ENCODE results near the gene DLGAP1.

DLGAP1 gene

GRCh38 chr18:3541549-3542386, 913.3 kb downstream of the DLGAP1 start:
- no peak for DNase-seq (ENCODE audit: low read depth)

DNA sequence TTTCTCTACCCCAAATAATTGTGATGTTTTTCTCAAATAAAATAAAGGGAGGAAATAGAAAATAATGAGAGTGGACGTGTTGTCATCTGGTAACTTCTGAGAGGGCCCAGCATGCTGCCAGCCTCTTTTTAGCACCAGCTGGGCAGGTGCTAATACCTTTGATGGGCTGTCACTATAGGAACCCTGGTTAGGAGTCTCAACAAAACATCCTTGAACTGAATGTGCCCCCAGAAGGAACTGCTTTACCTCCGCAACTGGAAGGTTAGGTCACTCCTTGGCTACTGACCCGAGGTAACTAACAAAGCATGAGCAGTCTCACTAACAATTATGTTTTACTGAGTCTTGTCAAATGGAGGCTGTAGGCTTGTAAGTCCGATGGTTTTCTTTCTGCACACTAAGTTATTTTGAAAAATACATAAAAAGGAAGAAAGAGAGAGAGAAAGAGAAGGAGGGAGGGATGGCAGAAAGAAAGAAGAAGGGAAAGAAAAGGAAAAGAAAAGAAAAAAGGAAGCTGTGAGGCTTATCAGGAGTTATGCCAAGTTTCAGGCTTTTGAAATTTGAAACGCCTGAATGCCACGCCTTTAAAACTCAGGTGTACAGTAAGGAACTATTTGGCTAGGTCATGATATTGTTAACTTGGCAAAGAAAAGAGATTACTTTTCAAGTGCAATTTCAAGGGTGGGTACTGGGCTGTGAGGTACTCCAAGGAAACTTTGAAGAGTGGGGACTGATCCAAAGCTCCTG, 914.1 kb downstream of the DLGAP1 start:
- DNase-seq (ENCODE audit: low read depth): no peak
- no peak overlapping the region for H3K4me3 ChIP-seq (ENCODE audit: low read depth, low read length)

More at GRCh38 chr18:3541549-3542386, 913.3 kb downstream of the DLGAP1 start:
- no peak overlapping the region for H3K4me3 ChIP-seq (ENCODE audit: low read depth, low read length)

GRCh38 chr18:3538954-3539617, 916.0 kb downstream of the DLGAP1 start:
- no peak for DNase-seq (ENCODE audit: low read depth)
- no peak overlapping the region for H3K4me3 ChIP-seq (ENCODE audit: low read depth, low read length)

- H3K4me3 ChIP-seq (ENCODE audit: low read depth, low read length): no peak overlapping the region
- no peak for DNase-seq (ENCODE audit: low read depth)
Measured at GRCh38 chr18:3538456-3538855, 916.7 kb downstream of the DLGAP1 start.

DNA sequence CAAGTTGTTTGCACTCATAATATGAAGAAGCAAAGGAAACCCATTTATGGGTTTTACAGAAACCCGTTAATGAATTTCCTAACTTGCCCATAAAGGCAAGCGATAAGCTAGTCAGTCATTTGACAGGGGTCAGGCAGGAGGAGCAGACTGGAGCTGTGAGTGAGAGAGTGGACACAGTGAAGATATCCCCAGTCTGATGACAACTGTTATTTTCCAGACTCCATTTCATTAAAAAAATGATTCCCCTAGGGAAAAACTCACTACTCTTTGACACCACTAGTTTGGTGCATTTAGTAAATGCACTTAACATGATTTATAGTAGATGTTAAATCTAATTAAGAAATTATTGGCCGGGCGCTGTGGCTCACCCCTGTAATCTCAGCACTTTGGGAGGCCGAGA, 924.3 kb downstream of the DLGAP1 start:
- DNase-seq (ENCODE audit: low read depth): no peak
- no peak overlapping the region for H3K4me3 ChIP-seq (ENCODE audit: low read depth, low read length)

DNA sequence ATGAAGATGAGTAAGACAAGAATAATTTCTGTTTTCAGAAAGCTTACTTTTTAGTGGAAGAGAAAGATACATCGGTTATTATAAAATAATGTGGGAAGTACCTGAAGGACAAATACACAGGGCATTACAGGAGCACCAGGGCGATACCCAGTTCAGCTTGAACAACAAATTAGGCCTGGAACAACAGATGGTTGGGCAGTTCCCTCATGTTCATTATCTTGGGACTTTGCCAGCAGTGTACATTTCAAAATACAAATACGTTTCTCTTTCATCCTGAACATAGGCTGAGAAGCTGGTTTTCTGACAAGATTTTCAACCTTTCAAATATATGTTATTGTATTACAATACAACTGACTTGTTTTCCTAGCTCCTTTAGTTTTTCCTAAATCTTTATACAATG, 925.5 kb downstream of the DLGAP1 start:
- H3K4me3 ChIP-seq (ENCODE audit: low read depth, low read length): no peak overlapping the region
- DNase-seq (ENCODE audit: low read depth): no peak

GRCh38 chr18:3529077-3529476, 926.0 kb downstream of the DLGAP1 start:
- H3K4me3 ChIP-seq (ENCODE audit: low read depth, low read length): no peak overlapping the region
- no peak for DNase-seq (ENCODE audit: low read depth)

- no peak for DNase-seq (ENCODE audit: low read depth)
- H3K4me3 ChIP-seq (ENCODE audit: low read depth, low read length): no peak overlapping the region
Measured at GRCh38 chr18:3528231-3528630, 926.9 kb downstream of the DLGAP1 start.

GRCh38 chr18:3526421-3527354, 928.4 kb downstream of the DLGAP1 start:
- DNase-seq (ENCODE audit: low read depth): peak; percentile 77

DNA sequence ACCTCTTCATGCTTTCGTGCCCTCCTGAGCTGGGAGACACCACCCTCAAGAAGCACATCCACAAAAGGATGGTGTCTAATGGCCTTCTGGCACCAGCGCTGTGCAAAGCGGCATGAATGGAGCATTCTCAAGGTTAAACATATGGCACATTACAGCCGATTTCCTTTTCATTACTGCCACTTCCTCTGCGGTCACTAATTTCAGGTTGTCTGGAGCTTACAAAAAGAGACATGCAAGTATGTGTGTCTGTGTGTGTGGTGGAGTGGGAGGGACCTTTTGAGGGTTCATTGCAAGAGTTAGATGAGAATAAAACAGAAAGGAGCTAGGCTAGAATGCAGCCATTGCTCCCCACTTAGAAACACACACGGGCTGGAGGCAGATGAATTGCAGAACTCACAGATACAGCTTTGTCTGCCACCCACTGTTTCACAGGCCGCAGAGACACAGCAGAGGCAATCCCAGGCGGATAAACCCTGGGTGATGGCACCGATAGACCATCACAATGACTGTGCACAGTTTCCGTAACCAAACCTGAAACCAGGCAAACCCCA, 929.2 kb downstream of the DLGAP1 start:
- DNase-seq (ENCODE audit: low read depth): peak; percentile 28
- H3K4me3 ChIP-seq (ENCODE audit: low read depth, low read length): no peak overlapping the region

More at GRCh38 chr18:3526421-3527354, 928.4 kb downstream of the DLGAP1 start:
- H3K4me3 ChIP-seq (ENCODE audit: low read depth, low read length): no peak overlapping the region

- H3K4me3 ChIP-seq (ENCODE audit: low read depth, low read length): no peak overlapping the region
- peak; percentile 36 for DNase-seq (ENCODE audit: low read depth)
Measured at GRCh38 chr18:3524706-3525105, 930.4 kb downstream of the DLGAP1 start.

DNA sequence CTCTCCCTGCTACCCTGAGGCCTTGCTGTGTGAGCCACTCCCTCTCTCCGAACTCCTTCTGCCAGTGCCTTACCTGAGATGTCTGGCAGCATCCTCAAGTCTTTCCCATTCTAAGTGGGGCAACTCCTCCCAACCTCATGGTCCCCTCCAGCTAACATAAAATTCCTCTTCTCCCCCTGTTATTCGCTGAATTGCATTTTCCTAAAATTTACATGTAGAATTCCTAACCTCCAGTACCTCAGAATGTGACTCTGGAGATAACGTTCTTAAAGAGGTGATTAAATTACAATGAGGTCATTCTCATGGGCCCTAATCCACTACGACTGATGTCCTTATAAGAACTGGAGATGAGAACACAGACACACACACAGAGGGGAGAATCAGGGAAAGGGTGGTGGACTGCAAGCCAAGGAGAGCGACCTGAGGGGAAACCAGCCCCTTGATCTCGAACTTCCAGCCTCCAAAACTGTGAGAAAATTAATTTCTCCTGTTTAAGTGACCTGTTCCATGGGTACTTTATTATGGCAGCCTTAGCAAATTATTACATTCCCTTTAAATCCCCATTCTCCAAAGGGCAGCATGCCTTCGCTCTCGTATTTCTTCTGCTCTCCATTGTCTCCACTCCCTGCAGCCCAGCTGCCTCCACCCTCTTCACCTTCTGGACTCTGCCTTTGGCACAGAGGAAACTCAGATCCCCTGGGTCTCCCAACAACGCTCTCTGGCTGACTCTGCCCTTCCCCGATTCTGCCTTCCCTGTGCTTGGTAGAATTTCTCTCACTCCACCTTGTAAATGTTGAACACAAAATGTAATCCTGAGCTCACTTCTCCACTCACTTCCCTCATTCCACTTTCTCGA, 934.6 kb downstream of the DLGAP1 start:
- DNase-seq (ENCODE audit: low read depth): no peak
- H3K4me3 ChIP-seq (ENCODE audit: low read depth, low read length): no peak overlapping the region

DNA sequence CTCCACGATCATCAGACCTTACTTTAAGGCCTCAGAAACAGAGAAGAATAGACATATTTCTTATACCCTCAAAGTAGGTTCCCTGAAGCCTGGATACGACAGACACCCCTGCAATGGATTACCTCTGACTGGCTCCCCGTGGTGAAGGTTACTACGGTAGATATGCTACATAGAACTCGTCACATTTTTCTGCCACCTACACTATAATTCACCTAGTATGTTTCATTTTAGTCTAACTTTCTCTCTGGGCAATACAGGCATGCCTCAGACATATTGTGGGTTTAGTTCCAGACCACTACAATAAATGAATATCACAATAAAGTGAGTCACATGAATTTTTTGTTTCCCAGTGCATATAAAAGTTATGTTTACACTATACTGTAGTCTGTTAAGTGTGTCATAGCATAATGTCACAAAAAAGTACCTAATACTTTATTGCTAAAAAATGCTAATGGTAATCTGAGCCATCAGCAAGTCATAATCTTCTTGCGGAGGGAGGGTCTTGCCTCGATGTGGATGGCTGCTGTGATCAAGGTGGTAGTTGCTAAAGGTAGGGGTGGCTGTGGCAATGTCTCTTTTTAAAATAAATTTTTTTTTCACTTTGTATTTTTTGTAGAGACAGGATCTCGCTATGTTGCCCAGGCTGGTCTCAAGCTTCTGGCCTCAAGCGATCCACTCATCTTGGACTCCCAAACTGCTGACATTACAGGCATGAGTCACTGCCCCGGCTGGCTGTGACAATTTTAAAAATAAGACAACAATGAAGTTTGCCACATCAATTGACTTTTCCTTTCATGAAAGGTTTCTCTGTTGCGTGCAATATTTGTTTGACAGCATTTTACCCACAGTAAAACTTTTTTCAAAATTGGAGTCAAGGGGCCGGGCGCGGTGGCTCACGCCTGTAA, 940.5 kb downstream of the DLGAP1 start:
- no peak for DNase-seq (ENCODE audit: low read depth)
- no peak overlapping the region for H3K4me3 ChIP-seq (ENCODE audit: low read depth, low read length)

GRCh38 chr18:3513481-3513880, 941.6 kb downstream of the DLGAP1 start:
- no peak overlapping the region for H3K4me3 ChIP-seq (ENCODE audit: low read depth, low read length)
- no peak for DNase-seq (ENCODE audit: low read depth)

GRCh38 chr18:3511980-3512379, 943.1 kb downstream of the DLGAP1 start:
- H3K4me3 ChIP-seq (ENCODE audit: low read depth, low read length): no peak overlapping the region
- peak; percentile 70 for DNase-seq (ENCODE audit: low read depth)

DNA sequence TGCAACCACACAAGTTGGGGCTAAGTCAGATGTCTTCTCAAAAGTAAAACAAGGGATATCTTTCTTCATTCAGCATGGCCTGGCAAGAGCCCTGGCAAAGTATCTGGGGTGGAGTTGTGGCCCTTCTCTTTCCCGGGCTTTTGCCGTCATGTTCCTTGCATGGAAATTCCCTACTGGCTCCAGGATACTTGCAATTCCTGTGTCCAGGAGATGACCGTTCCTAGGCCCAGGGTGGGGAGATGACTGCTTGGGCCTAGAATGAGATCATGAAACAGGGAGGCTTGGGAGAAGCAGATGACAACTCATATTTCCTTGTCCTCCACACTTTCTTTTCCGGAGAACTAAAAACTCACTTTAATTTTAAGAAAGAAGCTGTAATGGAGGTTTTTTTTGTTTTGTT, 944.2 kb downstream of the DLGAP1 start:
- H3K4me3 ChIP-seq (ENCODE audit: low read depth, low read length): no peak overlapping the region

DNA sequence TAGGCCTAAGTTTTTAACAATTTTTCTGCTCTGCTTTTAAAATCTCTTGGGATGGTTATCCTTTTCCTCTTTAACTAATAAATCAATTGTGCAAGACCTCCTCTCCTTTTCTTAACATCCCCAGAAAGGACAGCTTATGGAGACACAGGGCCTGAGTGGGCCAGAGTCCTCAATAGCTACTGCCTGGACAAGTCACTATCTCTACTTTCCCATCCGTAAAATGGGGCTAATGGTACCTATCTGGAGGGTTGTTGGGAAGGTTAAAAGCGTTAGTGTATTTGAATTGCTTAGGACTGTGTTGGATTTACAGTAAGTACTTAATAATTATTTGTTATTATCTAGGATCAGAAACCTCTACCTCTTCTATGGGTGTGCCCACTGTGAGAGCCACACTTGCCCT, 945.1 kb downstream of the DLGAP1 start:
- no peak for DNase-seq (ENCODE audit: low read depth)
- no peak overlapping the region for H3K4me3 ChIP-seq (ENCODE audit: low read depth, low read length)

More for the DNA sequence above, 944.2 kb downstream of the DLGAP1 start:
- DNase-seq (ENCODE audit: low read depth): no peak
